HepG2 (cell line): Measurements from ENCODE around the gene FAM170B. TPM values are rescaled to one million over a fixed set of nuclear protein-coding genes. Genes with fewer than 3 reads are reported as not detected.

Source experiments
- ATAC-seq: fragments of 200-7000 bp; cut with Tn5 transposase; 3 replicates; pipeline ENCODE4 v1.9.1; 2020; ENCODE audit warnings: mild to moderate bottlenecking, moderate library complexity
- BruUV-seq: library from RNA; stranded (reverse); fragments of 400-500 nt; replicated peaks from 2 replicates; lab custom pipeline; 2021; lab: Mats Ljungman, UMichigan
- CTCF ChIA-PET: fragments of 300-600 bp; formaldehyde crosslinking; extraction: SDS; loops from one replicate; lab custom pipeline; 2021; ENCODE audit warnings: low total read pairs, inconsistent platforms, low intra/inter-chr PET ratio; lab: Yijun Ruan, JAX
- POLR2A ChIA-PET: fragments of 350-600 bp; sonication (Branson Sonifier 250); formaldehyde crosslinking; loops from one replicate; lab custom pipeline; 2020; ENCODE audit warnings: antibody characterized with exemption, inconsistent platforms; lab: Yijun Ruan, JAX
- DNase-seq: peaks from one replicate; pipeline ENCODE4 v3.0.0-alpha.2; 2015; ENCODE audit warnings: low spot score
- FAIRE-seq: peaks from 3 replicates; lab custom pipeline; 2011; peaks lifted over from hg19 to GRCh38; lab: Jason Lieb, UNC
- H2AFZ ChIP-seq: one replicate; pipeline ENCODE4 v1.6.1; 2011; ENCODE audit warnings: low read length, inconsistent platforms
- H3K27ac ChIP-seq: fragments of 300-600 bp; 3 replicates; pipeline ENCODE4 v1.8.0; 2011; ENCODE audit warnings: mixed run types, mild to moderate bottlenecking, mixed read lengths, low read length, inconsistent platforms; ENCODE audit not compliant: insufficient read depth; ENCODE audit errors: extremely low read length
- H3K27me3 ChIP-seq, 2 experiments: fragments of 200-600 bp in 1 of 2; 2 replicates in 1 of 2; 3 replicates in 1 of 2; pipeline versions ENCODE4 v1.6.0 to v1.8.0; 2011; ENCODE audit warnings: low read length in 2 of 2, mild to moderate bottlenecking in 2 of 2, moderate library complexity in 2 of 2, inconsistent platforms in 1 of 2; ENCODE audit not compliant: insufficient read depth in 2 of 2, control insufficient read depth in 1 of 2
- H3K36me3 ChIP-seq, 2 experiments: fragments of 200-600 bp in 1 of 2; replicated peaks in 1 of 2; 2 replicates in 1 of 2; 3 replicates in 1 of 2; pipeline versions ENCODE4 v1.5.1 to v1.8.0; 2011; ENCODE audit warnings: low read length in 2 of 2, inconsistent platforms in 1 of 2; ENCODE audit not compliant: insufficient read depth in 2 of 2, control insufficient read depth in 1 of 2
- H3K4me1 ChIP-seq: 2 replicates; pipeline ENCODE4 v1.5.1; 2012; ENCODE audit warnings: low read length, inconsistent platforms; ENCODE audit not compliant: insufficient read depth
- H3K4me2 ChIP-seq: 2 replicates; pipeline ENCODE4 v1.6.0; 2011; ENCODE audit warnings: low read depth, low read length, inconsistent platforms
- H3K4me3 ChIP-seq, 3 experiments: fragments of 200-600 bp in 1 of 3; sonication (generic), shearing (Covaris generic) in 1 of 3; replicated peaks in 1 of 3; 2 replicates each; pipeline ENCODE4 v1.5.1; 2011 to 2016; ENCODE audit warnings: low read length in 3 of 3, inconsistent platforms in 2 of 3, low read depth in 2 of 3, mild to moderate bottlenecking in 2 of 3, control low read depth in 1 of 3, mixed read lengths in 1 of 3; ENCODE audit not compliant: insufficient read depth in 1 of 3
- H3K79me2 ChIP-seq: one replicate; pipeline ENCODE4 v1.6.1; 2011; ENCODE audit warnings: low read length, inconsistent platforms; ENCODE audit not compliant: insufficient read depth
- H3K9ac ChIP-seq: 2 replicates; pipeline ENCODE4 v1.6.0; 2011; ENCODE audit warnings: mild to moderate bottlenecking, low read depth, low read length, inconsistent platforms; ENCODE audit not compliant: insufficient read depth
- H3K9me3 ChIP-seq: 2 replicates; pipeline ENCODE4 v1.5.1; 2012; ENCODE audit warnings: mild to moderate bottlenecking, low read length
- H4K20me1 ChIP-seq: 2 replicates; pipeline ENCODE4 v1.6.0; 2011; ENCODE audit warnings: inconsistent platforms, mild to moderate bottlenecking, low read length, moderate library complexity; ENCODE audit not compliant: insufficient read depth
- ATF5 ChIP-seq: sonication (generic); formaldehyde crosslinking; IDR thresholded peaks from 2 replicates; pipeline ENCODE4 v1.4.0; 2020; ENCODE audit warnings: mild to moderate bottlenecking, low read depth, missing genetic modification reagents
- FOXK1 ChIP-seq: sonication (generic); formaldehyde crosslinking; IDR thresholded peaks from 2 replicates; pipeline ENCODE4 v1.4.0; 2020; ENCODE audit warnings: low read depth, missing genetic modification reagents, borderline replicate concordance
- HDAC6 ChIP-seq: fragments of 200-600 bp; sonication (generic); IDR thresholded peaks from 2 replicates; pipeline ENCODE4 v1.7.0; 2017; ENCODE audit warnings: mild to moderate bottlenecking, antibody characterized with exemption, low read length, low read depth
- HOXD1 ChIP-seq: sonication (generic); formaldehyde crosslinking; IDR thresholded peaks from 2 replicates; pipeline ENCODE4 v1.5.0; 2020; ENCODE audit warnings: missing genetic modification reagents
- KDM6A ChIP-seq: IDR thresholded peaks from 2 replicates; pipeline ENCODE4 v1.6.1; 2016; ENCODE audit warnings: low read depth
- PHF21A ChIP-seq: sonication (generic); formaldehyde crosslinking; IDR thresholded peaks from 2 replicates; pipeline ENCODE4 v1.5.0; 2020; ENCODE audit warnings: mild to moderate bottlenecking, missing genetic modification reagents
- SNRNP70 ChIP-seq: fragments of 200-400 bp; formaldehyde crosslinking; IDR thresholded peaks from 2 replicates; pipeline ENCODE4 v1.6.1; 2017; ENCODE audit warnings: mild to moderate bottlenecking, low read depth, low read length, moderate library complexity
- TARDBP ChIP-seq: sonication (generic); formaldehyde crosslinking; IDR thresholded peaks from 2 replicates; pipeline ENCODE4 v1.8.0; 2022; ENCODE audit warnings: mild to moderate bottlenecking, missing genetic modification reagents
- ZFX ChIP-seq: sonication (generic); formaldehyde crosslinking; IDR thresholded peaks from 2 replicates; pipeline ENCODE4 v1.4.0; 2020; ENCODE audit warnings: mild to moderate bottlenecking, low read depth, missing genetic modification reagents, moderate library complexity
- ZNF33A ChIP-seq: sonication (generic); formaldehyde crosslinking; IDR thresholded peaks from 2 replicates; pipeline ENCODE4 v1.5.1; 2020; ENCODE audit warnings: missing genetic modification reagents, mild to moderate bottlenecking, moderate library complexity, borderline replicate concordance
- ZNF543 ChIP-seq: sonication (generic); formaldehyde crosslinking; IDR thresholded peaks from 2 replicates; pipeline ENCODE4 v1.4.0; 2020; ENCODE audit warnings: mild to moderate bottlenecking, missing genetic modification reagents
- ZNF550 ChIP-seq: sonication (generic); formaldehyde crosslinking; IDR thresholded peaks from 2 replicates; pipeline ENCODE4 v1.4.0; 2020; ENCODE audit warnings: mild to moderate bottlenecking, missing genetic modification reagents, borderline replicate concordance
- ZNF563 ChIP-seq: sonication (generic); formaldehyde crosslinking; IDR thresholded peaks from 2 replicates; pipeline ENCODE4 v1.8.0; 2022; ENCODE audit warnings: mild to moderate bottlenecking, moderate library complexity, missing genetic modification reagents
- ZNF792 ChIP-seq: IDR thresholded peaks from 2 replicates; pipeline ENCODE4 v1.6.1; 2016
- WGBS: methylation state at CpG from one replicate; pipeline ENCODE4 v1.1.6; 2017; ENCODE audit warnings: low lambda C conversion rate; 5-methylcytosine and 5-hydroxymethylcytosine counted together
- in situ Hi-C: cut with HindIII; loops from 2 replicates; pipeline ENCODE4 v1.10.0; 2017; ENCODE audit warnings: low pct_unique_long_range_greater_than_20kb; ENCODE audit not compliant: extremely low pct_ligation_motif_present
- intact Hi-C: fragments of 100-400 bp; cut with micrococcal nuclease; formaldehyde crosslinking; loops from one replicate; pipeline ENCODE4 v1.10.0; 2022; ENCODE audit not compliant: unreplicated experiment
- polyA plus RNA-seq, 8 experiments: library from polyadenylated mRNA; depleted of rRNA in 3 of 8; stranded (reverse) in 7 of 8; unstranded in 1 of 8; fragments of >200 nt; fragmentation: Illumina TruSeq in 4 of 8; extraction: Trizol in 4 of 8; gene quantifications; 2 replicates each; pipeline versions ENCODE4 v1.2.1 to v1.2.3, GENCODE V29; 2011 to 2016; ENCODE audit warnings: low read depth in 4 of 8, missing spikeins in 1 of 8, mixed read lengths in 1 of 8; ENCODE audit not compliant: insufficient read depth in 1 of 8
- total RNA-seq, 5 experiments: library from RNA; depleted of rRNA; stranded (reverse); fragments of >200 nt; fragmentation: Illumina TruSeq; extraction: Trizol; gene quantifications; 2 replicates each; pipeline ENCODE4 v1.2.3, GENCODE V29; 2016; ENCODE audit warnings: low read depth in 1 of 5

FAM170B gene
- total and polyA plus RNA-seq, 2 of the 13 experiments (the other 11 are each of a cell fraction or from before 2014, with no cell fraction given), result not detected

- no peaks in the 10 kb centered on the region for H3K79me2 ChIP-seq
- FAIRE-seq (no peak), ATAC-seq (no peak), DNase-seq (no peak)
- H3K36me3 ChIP-seq, result no peaks in the 10 kb centered on the region
- TF ChIP-seq ATF5 (CRISPR knock-in tag) (no peak), SNRNP70 (no peak), ZNF33A (no peak), ZNF543 (no peak), PHF21A (CRISPR knock-in tag) (no peak), FOXK1 (CRISPR knock-in tag) (no peak), HDAC6 (no peak), ZNF550 (no peak), ZNF792 (CRISPR knock-in tag) (no peak), ZFX (CRISPR knock-in tag) (no peak), TARDBP (CRISPR knock-in tag) (no peak), HOXD1 (CRISPR knock-in tag) (no peak), KDM6A (CRISPR knock-in tag) (no peak), ZNF563 (CRISPR knock-in tag) (no peak)
- no TSS peak for BruUV-seq
- H3K9ac ChIP-seq, result no peak overlapping the region
- no peaks in the 10 kb centered on the region for H3K4me1 ChIP-seq
- WGBS, result 7% methylated on average over 4 of the region's 7 CpGs
- H3K9me3 ChIP-seq, result no peaks in the 10 kb centered on the region
- no peak overlapping the region for H2AFZ ChIP-seq
- H4K20me1 ChIP-seq, result no peaks in the 10 kb centered on the region
- H3K27ac ChIP-seq, result no peak overlapping the region
- peaks cover 2 to 6% of the 10 kb centered on the region in 2 experiments; a peak in 3 of 5 replicates for H3K27me3 ChIP-seq
- ChIA-PET POLR2A (no interaction called here), CTCF (no interaction called here)
- no peak overlapping the region for H3K4me2 ChIP-seq
- H3K4me3 ChIP-seq, result no peak overlapping the region
- in situ Hi-C loops, result no loop called here
- intact Hi-C loops, result no loop called here
Observed at GRCh38 chr10:49171326-49172060, 37.7 kb upstream of the FAM170B start.
